GM12874 (cell line): ENCODE results near the gene RAI2.

Source experiments
- TF ChIP-seq, protein P1 (sequence below): IDR thresholded peaks from 2 replicates; pipeline ENCODE4 v1.5.1; 2011; ENCODE audit warnings: low read depth, mild to moderate bottlenecking, control low read depth, low read length, moderate library complexity; ENCODE audit not compliant: insufficient read depth

The RAI2 gene

DNA sequence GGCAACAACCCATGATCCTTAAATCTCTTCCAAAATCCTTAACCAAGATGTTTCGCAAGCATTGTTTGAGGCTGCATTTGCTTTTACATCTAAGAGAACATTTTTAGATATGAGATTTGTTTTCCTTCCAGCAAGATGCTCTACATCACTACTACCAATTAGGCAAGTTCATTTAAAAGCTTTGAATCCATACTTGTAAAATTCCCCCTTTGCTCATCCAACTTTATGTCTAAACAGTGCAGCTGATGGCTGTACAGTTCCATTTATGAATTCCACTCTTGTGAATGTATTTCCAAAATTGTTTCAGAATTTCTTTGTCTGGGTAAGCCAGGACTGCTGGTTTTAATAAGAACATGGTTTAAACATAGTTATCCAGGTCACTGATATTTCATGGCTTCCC is 31.5 kb downstream of the RAI2 start:
- TF ChIP-seq, protein P1, sequence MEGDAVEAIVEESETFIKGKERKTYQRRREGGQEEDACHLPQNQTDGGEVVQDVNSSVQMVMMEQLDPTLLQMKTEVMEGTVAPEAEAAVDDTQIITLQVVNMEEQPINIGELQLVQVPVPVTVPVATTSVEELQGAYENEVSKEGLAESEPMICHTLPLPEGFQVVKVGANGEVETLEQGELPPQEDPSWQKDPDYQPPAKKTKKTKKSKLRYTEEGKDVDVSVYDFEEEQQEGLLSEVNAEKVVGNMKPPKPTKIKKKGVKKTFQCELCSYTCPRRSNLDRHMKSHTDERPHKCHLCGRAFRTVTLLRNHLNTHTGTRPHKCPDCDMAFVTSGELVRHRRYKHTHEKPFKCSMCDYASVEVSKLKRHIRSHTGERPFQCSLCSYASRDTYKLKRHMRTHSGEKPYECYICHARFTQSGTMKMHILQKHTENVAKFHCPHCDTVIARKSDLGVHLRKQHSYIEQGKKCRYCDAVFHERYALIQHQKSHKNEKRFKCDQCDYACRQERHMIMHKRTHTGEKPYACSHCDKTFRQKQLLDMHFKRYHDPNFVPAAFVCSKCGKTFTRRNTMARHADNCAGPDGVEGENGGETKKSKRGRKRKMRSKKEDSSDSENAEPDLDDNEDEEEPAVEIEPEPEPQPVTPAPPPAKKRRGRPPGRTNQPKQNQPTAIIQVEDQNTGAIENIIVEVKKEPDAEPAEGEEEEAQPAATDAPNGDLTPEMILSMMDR = no peak

DNA sequence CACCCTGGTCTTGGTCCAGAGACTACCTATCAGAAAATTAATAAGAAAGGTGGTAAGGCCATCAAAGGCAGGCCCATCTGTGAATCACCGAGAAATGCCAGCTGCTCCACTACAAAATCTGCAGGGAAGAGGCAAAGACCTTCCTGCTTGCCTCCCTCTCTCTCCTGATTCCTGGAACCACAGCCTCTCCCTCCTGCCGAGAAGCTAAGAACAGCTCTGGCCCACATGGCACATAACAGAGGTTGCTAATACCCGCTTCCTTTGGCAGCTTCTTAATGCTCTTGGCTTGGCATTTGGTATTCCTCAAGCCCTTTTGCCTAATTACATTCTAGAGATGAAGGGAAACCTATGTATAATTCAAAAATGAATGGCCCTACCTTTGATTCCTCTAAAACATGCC is 32.9 kb downstream of the RAI2 start:
- TF ChIP-seq, protein P1 = no peak

DNA sequence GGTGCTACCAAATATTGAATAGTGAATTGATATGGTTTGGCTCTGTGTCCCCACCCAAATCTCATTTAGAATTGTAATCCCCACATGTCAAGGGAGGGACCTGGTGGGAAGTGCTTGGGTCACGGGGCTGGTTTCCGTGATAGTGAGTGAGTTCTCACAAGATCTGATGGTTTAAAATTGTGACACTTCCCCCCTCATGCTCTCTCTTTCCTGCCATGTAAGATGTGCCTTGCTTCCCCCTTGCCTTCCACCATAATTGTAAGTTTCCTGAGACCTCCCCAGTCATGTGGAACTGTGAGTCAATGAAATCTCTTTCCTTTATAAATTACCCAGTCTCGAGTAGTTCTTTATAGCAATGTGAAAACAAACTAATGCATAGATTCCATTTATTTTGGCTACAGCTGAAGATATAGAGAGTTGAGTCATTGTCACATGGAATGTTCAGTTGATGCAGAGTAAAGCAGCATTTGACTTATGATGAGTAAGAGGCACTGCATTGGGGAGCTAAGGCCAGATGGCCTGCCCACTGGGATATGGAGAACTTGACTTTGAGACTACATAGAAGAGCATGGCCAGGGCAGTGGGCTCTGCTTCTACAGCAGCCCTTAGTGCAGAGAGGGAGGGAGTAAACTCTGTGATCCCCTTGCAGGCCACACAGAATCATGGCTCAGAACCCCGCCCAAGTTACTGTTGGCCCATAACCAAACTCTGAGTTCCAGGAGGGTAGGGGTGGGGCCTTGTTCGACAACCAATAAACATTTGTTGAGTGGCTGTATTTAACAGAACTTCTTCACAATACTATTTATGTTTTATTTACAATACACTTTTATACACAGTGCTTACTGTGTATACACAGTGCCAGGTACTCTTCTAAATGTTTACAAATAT is 34.2 kb downstream of the RAI2 start:
- TF ChIP-seq, protein P1 = no peak

DNA sequence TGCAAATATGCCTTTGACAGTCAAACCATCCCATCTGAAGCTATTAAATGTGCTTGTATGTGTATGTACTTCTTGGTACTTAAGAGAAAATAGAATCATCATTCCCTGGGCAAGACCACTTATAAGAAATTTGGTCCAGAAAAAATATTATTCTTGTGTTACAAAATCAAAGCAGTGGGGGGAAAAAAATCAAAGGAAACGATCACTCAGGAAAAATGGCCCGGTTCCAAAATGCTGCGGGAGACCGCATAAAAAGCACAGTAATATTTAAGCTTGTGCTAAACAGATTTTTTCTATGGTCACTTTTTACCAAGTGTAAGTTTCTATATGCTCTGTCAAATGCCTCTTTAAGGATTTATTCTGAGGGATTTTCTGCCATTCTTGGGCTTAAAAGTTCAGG is 36.1 kb downstream of the RAI2 start:
- TF ChIP-seq, protein P1 = no peak

DNA sequence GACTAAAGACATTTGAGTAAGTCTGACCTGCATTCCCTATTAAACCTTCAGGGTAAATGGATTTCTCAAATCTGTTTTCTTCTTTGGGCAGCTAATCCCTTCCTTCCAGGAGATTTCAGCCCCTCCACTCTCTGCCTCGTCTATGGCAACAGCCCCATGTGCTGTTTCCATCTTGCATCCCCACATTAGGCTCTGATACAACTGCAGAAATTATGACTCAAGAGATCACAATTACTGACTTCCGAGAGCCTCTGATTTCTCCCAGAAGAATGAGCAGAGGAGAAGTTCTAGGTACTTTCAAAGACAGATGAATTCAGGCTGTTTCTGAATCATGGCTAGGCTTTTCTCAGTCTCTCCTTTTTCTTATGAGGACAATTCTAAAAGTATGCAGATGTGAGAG is 38.7 kb downstream of the RAI2 start:
- TF ChIP-seq, protein P1 = no peak

DNA sequence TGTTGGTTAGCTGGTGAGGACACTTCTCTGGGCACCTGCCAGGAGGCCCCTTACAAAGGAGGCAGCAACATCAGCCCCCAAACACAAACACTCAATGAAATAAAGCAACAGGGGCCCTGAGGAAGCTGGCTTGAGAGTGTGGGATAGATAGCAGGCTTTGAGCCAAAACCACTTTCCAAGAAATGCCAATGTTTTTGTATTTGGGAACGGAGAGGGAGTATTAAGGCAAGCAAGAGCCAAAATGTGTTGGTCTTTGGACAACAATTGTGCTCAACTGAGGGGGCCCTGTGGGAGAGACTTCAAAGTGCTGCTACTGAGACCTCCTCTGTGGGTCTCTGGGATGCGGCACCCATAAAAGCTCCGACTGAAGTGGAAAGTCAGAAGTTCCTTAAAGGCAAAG is 41.0 kb downstream of the RAI2 start:
- TF ChIP-seq, protein P1 = no peak

DNA sequence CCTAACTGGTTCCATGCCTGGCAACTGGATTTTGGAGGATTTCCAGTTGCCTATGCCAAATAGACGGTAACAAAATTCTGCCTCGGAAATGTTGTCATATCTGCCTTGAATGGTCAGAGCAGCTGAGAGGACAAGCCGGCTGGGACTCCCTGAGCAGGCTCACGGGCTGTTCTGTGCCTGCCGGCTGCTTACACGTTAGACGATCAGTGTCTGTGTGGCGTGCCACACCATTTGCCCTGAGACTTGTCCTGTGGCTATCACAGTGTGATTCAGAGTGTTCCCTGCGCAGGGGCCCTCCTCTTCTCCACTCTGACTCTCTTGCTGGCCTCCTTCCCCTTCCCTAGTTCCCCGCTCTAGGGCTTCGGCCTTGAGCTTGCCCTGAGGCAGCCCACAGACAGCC is 42.4 kb downstream of the RAI2 start:
- TF ChIP-seq, protein P1 = no peak
